B cell (primary cell): ENCODE data around the gene WNT11.

ENCODE experiments used
- EZH2 ChIP-seq: IDR thresholded peaks from 2 replicates; pipeline ENCODE4 v1.6.1; 2012; ENCODE audit warnings: borderline replicate concordance, low read depth, mild to moderate bottlenecking, moderate library complexity, low read length; ENCODE audit not compliant: insufficient read depth, poor library complexity, severe bottlenecking
- TF ChIP-seq, protein P1 (sequence below): fragments of 200-600 bp; IDR thresholded peaks from one replicate; pipeline ENCODE4 v1.8.0; 2022; ENCODE audit warnings: antibody characterized with exemption, mild to moderate bottlenecking

DNA sequence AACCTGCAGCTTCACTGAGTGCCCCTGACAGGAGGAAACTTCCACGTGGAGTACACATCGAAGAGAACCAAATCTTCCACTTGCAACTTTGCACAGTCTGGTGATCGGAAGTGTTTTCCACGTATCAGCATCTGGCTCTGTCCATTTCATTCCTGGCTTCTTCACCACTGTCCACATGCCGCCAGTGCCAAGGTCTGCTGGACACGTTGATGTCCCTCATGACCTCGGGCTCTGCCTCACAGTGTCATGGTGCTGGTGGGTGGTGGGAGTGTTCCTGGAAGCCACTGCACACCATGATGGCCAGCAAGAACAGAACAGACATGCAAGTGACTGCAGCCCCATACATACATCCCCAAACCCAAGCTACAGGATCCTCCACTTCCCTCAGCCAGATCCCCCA lies 48.4 kb downstream of the WNT11 start:
- TF ChIP-seq, protein P1, sequence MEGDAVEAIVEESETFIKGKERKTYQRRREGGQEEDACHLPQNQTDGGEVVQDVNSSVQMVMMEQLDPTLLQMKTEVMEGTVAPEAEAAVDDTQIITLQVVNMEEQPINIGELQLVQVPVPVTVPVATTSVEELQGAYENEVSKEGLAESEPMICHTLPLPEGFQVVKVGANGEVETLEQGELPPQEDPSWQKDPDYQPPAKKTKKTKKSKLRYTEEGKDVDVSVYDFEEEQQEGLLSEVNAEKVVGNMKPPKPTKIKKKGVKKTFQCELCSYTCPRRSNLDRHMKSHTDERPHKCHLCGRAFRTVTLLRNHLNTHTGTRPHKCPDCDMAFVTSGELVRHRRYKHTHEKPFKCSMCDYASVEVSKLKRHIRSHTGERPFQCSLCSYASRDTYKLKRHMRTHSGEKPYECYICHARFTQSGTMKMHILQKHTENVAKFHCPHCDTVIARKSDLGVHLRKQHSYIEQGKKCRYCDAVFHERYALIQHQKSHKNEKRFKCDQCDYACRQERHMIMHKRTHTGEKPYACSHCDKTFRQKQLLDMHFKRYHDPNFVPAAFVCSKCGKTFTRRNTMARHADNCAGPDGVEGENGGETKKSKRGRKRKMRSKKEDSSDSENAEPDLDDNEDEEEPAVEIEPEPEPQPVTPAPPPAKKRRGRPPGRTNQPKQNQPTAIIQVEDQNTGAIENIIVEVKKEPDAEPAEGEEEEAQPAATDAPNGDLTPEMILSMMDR: no peak
- no peak for TF ChIP-seq EZH2
